ENCODE results near the gene RCOR2. TPM values are rescaled to one million over a fixed set of nuclear protein-coding genes. Genes with fewer than 3 reads are reported as not detected.

Gene RCOR2
- total and polyA plus RNA-seq, 2 donors (not counting 1 experiment from before 2014, with no cell fraction given): not detected

- Mint-ChIP-seq H3K9me3 (ENCODE audit: insufficient read depth) (no peaks in the 10 kb centered on the region), H3K27ac (no peak overlapping the region), H3K4me3 (no peak overlapping the region), H3K4me1 (no peaks in the 10 kb centered on the region), H3K27me3 (no peaks in the 10 kb centered on the region)
- 100% methylated on average over 1 of the region's 3 CpGs for WGBS (ENCODE audit: insufficient coverage)
- peaks cover 89% of the 10 kb centered on the region for H4K20me1 ChIP-seq (ENCODE audit: control insufficient read depth, insufficient read depth, low read length, poor library complexity, severe bottlenecking)
- ChIA-PET POLR2A (no interaction called here), CTCF (interaction anchor here (0.6 to 2.3 kb wide), 2 partner anchors 64 to 170 kb away, joined by 3 to 11 read pairs; no protein-coding TSS in a partner anchor)
- no peak overlapping the region for H3K9ac ChIP-seq (ENCODE audit: low read length)
- no peak overlapping the region for H3K27ac ChIP-seq (ENCODE audit: low read length in 2 of 2)
- no peaks in the 10 kb centered on the region for H3K4me1 ChIP-seq (ENCODE audit: control insufficient read depth in 2 of 2, insufficient read depth in 2 of 2, low read length in 2 of 2)
- H3K4me3 ChIP-seq (ENCODE audit: control extremely low read depth in 1 of 5, extremely low read depth in 1 of 5, insufficient read depth in 1 of 5, low read depth in 2 of 5, low read length in 4 of 5): no peak overlapping the region
- ATAC-seq (ENCODE audit: low read depth) (no peak), DNase-seq (no peak)
- H2AFZ ChIP-seq (ENCODE audit: insufficient read depth, low read depth, low read length, poor library complexity, severe bottlenecking): no peak overlapping the region
- H3K4me2 ChIP-seq (replicated peaks; ENCODE audit: low read depth, low read length, poor library complexity, severe bottlenecking): no peak overlapping the region
- TF ChIP-seq EZH2 (IDR thresholded peaks at IDR 0.05; ENCODE audit: borderline replicate concordance, insufficient read depth, low read depth, low read length, poor library complexity, severe bottlenecking): no peak
- no peak for TF ChIP-seq CTCF (IDR thresholded peaks at IDR 0.05)
- peaks cover 0 to 94% of the 10 kb centered on the region in 2 experiments for H3K36me3 ChIP-seq (replicated peaks in 1 of 2; ENCODE audit: control extremely low read depth in 1 of 2, control insufficient read depth in 1 of 2, extremely low read depth in 1 of 2, insufficient read depth in 2 of 2, low read length in 1 of 2)
- peaks cover 23% of the 10 kb centered on the region for H3K79me2 ChIP-seq (ENCODE audit: control insufficient read depth, insufficient read depth, low read length)
- H3K27me3 ChIP-seq (replicated peaks in 1 of 4; ENCODE audit: control extremely low read depth in 1 of 4, control insufficient read depth in 3 of 4, insufficient read depth in 4 of 4, low read length in 3 of 4): no peaks in the 10 kb centered on the region
- intact Hi-C loops (cut with micrococcal nuclease): no loop called here
- no peaks in the 10 kb centered on the region for H3K9me3 ChIP-seq (ENCODE audit: control extremely low read depth in 1 of 3, control insufficient read depth in 2 of 3, insufficient read depth in 1 of 3, low read length in 2 of 3)
Observed at GRCh38 chr11:63901660-63902059, 15.3 kb downstream of the RCOR2 start.

GRCh38 chr11:63897459-63898146 lies 19.4 kb downstream of the RCOR2 start:
- DNase-seq: no peak
- Mint-ChIP-seq H3K27ac (no peak overlapping the region), H3K27me3 (no peaks in the 10 kb centered on the region), H3K4me3 (no peak overlapping the region), H3K4me1 (peaks cover 9% of the 10 kb centered on the region), H3K9me3 (ENCODE audit: insufficient read depth) (no peaks in the 10 kb centered on the region)
- Histone ChIP-seq H3K27me3 (replicated peaks in 1 of 4; ENCODE audit: control extremely low read depth in 1 of 4, control insufficient read depth in 3 of 4, insufficient read depth in 4 of 4, low read length in 3 of 4) (no peaks in the 10 kb centered on the region), H3K9me3 (ENCODE audit: control extremely low read depth in 1 of 3, control insufficient read depth in 2 of 3, insufficient read depth in 1 of 3, low read length in 2 of 3) (no peaks in the 10 kb centered on the region), H3K36me3 (replicated peaks in 1 of 2; ENCODE audit: control extremely low read depth in 1 of 2, control insufficient read depth in 1 of 2, extremely low read depth in 1 of 2, insufficient read depth in 2 of 2, low read length in 1 of 2) (peaks cover 0 to 89% of the 10 kb centered on the region in 2 experiments), H2AFZ (ENCODE audit: insufficient read depth, low read depth, low read length, poor library complexity, severe bottlenecking) (no peak overlapping the region), H3K4me2 (replicated peaks; ENCODE audit: low read depth, low read length, poor library complexity, severe bottlenecking) (no peak overlapping the region), H3K9ac (ENCODE audit: low read length) (no peak overlapping the region), H3K27ac (ENCODE audit: low read length in 2 of 2) (no peak overlapping the region), H3K79me2 (ENCODE audit: control insufficient read depth, insufficient read depth, low read length) (peaks cover 57% of the 10 kb centered on the region), H4K20me1 (ENCODE audit: control insufficient read depth, insufficient read depth, low read length, poor library complexity, severe bottlenecking) (peaks cover 95% of the 10 kb centered on the region), H3K4me1 (ENCODE audit: control insufficient read depth in 2 of 2, insufficient read depth in 2 of 2, low read length in 2 of 2) (no peaks in the 10 kb centered on the region), H3K4me3 (ENCODE audit: control extremely low read depth in 1 of 5, extremely low read depth in 1 of 5, insufficient read depth in 1 of 5, low read depth in 2 of 5, low read length in 4 of 5) (no peak overlapping the region)
- ChIA-PET POLR2A (no interaction called here), CTCF (interaction anchor here (0.6 to 1.3 kb wide), 3 partner anchors 15 to 129 kb away, joined by 3 read pairs; partner anchors contain the start of gene ZFTA)
- intact Hi-C loops (cut with micrococcal nuclease): no loop called here
- ATAC-seq (ENCODE audit: low read depth): no peak
- WGBS (ENCODE audit: insufficient coverage): 98% methylated on average over 7 of the region's 10 CpGs
- TF ChIP-seq EZH2 (IDR thresholded peaks at IDR 0.05; ENCODE audit: borderline replicate concordance, insufficient read depth, low read depth, low read length, poor library complexity, severe bottlenecking): no peak
- no peak for TF ChIP-seq CTCF (IDR thresholded peaks at IDR 0.05)
